AG04449 (cell line): ENCODE results near the gene COQ3.

ENCODE experiments used
- CTCF ChIA-PET: fragments of 350-600 bp; formaldehyde crosslinking; extraction: SDS; loops from one replicate; lab custom pipeline; 2021; ENCODE audit warnings: antibody characterized with exemption; lab: Yijun Ruan, JAX
- POLR2A ChIA-PET: fragments of 400-600, 350-600 bp; formaldehyde crosslinking; extraction: SDS; loops from one replicate; lab custom pipeline; 2020; ENCODE audit warnings: antibody characterized with exemption, inconsistent platforms; lab: Yijun Ruan, JAX
- DNase-seq: peaks from one replicate; pipeline ENCODE4 v3.0.0-alpha.2; 2010; ENCODE audit warnings: low read depth, low spot score
- H3K4me3 ChIP-seq: 2 replicates; pipeline ENCODE4 v1.5.1; 2011; ENCODE audit warnings: low read depth, mild to moderate bottlenecking, control low read depth, low read length
- TF ChIP-seq, protein P1 (sequence below): IDR thresholded peaks from one replicate; pipeline ENCODE4 v1.5.1; 2011; ENCODE audit warnings: mild to moderate bottlenecking, moderate library complexity, low read length, control low read depth, inconsistent platforms; ENCODE audit not compliant: insufficient read depth; ENCODE audit errors: missing control alignments

The COQ3 gene

DNA sequence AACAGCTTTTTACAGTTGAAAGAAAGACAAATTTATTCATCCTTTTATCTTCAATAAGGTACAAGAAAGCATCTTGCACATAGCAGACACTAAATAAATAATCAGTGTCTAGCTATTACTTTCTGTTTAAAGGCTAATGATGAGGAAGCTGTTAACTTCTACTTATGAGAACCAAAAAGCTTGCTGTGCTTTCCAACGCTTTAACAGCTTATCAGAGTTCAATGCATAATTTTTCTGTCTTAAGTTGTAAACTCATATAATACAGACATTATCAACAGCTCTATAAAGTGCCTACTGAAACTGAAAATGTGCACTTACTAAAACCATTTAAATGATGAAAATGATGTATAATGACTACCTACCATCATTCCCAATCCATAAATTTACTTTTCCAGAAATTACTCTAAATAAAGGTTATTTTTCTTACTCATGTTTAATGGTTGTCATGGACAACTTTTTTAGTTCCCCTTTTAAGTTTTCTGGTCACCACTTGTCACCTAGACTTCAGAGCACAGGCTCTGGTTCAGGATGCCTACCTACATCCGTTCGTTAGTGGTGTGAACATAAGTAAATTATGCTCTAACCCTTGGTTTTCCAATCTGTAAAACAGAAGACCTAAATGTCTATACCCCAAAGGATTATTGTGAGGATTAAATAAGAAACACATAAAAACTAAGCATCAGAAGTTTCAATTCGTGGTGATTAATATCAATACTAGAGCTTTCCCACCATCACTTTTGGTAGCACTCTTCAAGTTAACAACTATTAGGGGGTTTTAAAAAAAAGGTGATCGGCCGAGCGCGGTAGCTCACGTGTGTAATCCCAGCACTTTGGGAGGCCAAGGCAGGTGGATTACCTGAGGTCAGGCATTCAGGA lies 23.1 kb upstream of the COQ3 start:
- ChIA-PET CTCF (interaction anchor here (0.9 to 2.4 kb wide), 6 partner anchors 9 to 86 kb away, joined by 3 to 9 read pairs (median 5); no protein-coding TSS in a partner anchor), POLR2A (no interaction called here)
- DNase-seq = no peak
- H3K4me3 ChIP-seq = no peak overlapping the region
- TF ChIP-seq, protein P1, sequence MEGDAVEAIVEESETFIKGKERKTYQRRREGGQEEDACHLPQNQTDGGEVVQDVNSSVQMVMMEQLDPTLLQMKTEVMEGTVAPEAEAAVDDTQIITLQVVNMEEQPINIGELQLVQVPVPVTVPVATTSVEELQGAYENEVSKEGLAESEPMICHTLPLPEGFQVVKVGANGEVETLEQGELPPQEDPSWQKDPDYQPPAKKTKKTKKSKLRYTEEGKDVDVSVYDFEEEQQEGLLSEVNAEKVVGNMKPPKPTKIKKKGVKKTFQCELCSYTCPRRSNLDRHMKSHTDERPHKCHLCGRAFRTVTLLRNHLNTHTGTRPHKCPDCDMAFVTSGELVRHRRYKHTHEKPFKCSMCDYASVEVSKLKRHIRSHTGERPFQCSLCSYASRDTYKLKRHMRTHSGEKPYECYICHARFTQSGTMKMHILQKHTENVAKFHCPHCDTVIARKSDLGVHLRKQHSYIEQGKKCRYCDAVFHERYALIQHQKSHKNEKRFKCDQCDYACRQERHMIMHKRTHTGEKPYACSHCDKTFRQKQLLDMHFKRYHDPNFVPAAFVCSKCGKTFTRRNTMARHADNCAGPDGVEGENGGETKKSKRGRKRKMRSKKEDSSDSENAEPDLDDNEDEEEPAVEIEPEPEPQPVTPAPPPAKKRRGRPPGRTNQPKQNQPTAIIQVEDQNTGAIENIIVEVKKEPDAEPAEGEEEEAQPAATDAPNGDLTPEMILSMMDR = no peak

DNA sequence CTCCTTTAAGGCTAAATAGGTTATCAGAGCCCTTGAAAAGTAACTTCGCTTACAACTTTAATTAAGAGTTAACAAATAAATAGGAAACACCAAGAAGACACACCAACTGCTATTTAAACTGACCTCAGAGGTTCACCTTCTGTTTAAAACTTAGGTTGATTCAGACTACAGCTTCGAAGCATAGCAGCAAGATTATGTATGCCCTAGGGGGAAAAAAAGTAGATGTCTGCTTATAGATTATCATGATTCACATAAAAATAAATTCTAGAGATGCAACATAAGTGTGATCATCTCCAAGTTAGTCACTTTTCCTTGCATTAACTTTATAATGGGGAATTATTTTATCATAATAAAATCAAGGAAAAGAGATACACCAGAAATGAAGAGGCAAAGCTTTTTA lies 22.2 kb upstream of the COQ3 start:
- TF ChIP-seq, protein P1 = no peak
- ChIA-PET POLR2A (no interaction called here), CTCF (interaction anchor here (0.9 to 1.3 kb wide), 4 partner anchors 13 to 82 kb away, joined by 3 to 5 read pairs (median 5); no protein-coding TSS in a partner anchor)
- DNase-seq = no peak
- no peak overlapping the region for H3K4me3 ChIP-seq

DNA sequence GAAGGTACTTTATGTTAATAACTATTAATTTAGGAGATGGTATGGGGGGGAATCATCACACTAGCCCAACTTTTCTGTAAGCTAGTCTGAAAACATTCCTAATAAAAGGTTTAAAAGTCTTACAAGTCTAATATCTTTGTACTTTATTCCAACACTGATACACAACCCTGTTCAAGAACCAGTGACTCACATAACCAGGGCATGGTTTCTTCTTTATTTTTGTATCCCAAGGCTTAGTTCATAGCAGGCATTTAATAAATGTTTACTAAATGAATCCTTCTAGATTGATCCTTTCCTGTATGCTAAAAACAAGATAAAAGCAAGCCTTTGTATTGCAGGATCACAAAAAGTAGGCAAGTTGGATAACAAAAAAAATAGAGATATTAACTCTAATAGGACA lies 21.5 kb upstream of the COQ3 start:
- no peak for DNase-seq
- H3K4me3 ChIP-seq = no peak overlapping the region
- TF ChIP-seq, protein P1 = no peak
- ChIA-PET CTCF (interaction anchor here (1.4 kb wide), 1 partner anchor 9 kb away, joined by 4 read pairs; the partner anchor contains the start of gene PNISR), POLR2A (no interaction called here)

DNA sequence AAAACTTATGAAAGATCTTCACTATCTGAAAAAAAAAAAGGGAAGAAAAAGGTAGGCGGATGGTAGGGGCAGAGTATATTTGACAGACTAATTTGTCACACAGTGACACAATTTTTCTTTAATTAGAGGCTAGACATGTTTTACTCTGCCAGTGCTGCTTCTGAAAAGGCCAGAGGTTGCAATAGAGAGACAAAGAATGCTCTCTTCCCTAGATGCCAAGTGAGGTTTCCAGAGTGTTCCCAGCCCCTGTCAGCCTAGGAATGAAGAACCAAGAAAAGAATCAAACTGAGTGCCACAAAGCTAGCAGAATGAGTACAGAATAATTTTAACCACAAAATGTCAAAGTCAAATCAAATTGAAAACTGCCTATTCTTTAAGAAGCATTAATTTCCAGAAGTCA lies 18.1 kb upstream of the COQ3 start:
- DNase-seq = no peak
- H3K4me3 ChIP-seq = no peak overlapping the region
- TF ChIP-seq, protein P1 = no peak
- ChIA-PET POLR2A (no interaction called here), CTCF (interaction anchor here (1.7 kb wide), 1 partner anchor 17 kb away, joined by 5 read pairs; no protein-coding TSS in a partner anchor)

DNA sequence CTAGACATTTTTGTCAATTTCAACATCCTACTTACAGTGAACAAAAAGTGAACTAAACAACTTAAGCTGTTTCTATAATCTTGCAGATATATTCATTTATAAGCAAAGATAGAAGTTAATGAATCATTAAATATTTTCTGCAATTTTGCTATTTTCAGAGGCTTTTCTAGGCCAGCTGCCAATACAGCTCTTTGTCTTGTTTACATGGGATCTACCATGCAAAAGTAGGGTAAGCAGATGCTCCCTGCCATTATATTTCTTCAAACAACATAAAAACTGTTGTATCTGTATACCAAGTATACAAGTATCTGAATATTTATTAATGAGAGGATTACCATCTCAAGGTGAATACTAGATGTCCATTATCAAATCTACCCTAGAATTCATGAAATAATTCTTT lies 15.7 kb upstream of the COQ3 start:
- DNase-seq = no peak
- H3K4me3 ChIP-seq = no peak overlapping the region
- ChIA-PET POLR2A (interaction anchor here (1.3 kb wide), 1 partner anchor 16 kb away, joined by 4 read pairs; the partner anchor contains the start of gene COQ3), CTCF (interaction anchor here (1.1 to 1.3 kb wide), 3 partner anchors 14 to 115 kb away, joined by 3 read pairs; no protein-coding TSS in a partner anchor)
- TF ChIP-seq, protein P1 = no peak

DNA sequence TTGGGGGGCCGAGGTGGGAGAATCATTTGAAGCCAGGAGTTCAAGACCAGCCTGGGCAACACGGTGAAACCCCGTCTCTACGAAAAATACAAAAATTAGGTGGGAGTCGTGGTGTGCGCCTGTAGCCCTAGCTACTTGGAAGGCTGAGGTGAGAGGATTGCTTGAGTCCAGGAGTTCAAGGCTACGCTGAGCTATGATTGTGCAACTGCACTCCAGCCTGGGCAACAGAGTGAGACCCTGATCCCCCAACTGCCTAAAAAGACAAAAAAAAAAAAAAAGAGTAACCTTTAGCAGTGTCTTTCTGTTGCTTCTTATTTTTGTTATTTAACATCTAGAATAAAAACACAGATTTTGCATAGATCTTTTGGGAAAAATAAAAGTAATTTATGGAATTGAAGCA lies 13.1 kb upstream of the COQ3 start:
- no peak for DNase-seq
- CTCF ChIA-PET = no interaction called here
- POLR2A ChIA-PET = no interaction called here
- TF ChIP-seq, protein P1 = no peak
- no peak overlapping the region for H3K4me3 ChIP-seq
